Left kidney (tissue), 2 donors: ENCODE results near the gene TMEM267. TPM values are rescaled to one million over a fixed set of nuclear protein-coding genes. Genes with fewer than 3 reads are reported as not detected.
A peak's percentile ranks its signal among the peaks of the same experiment; 100 is the strongest.
"Not testable (repeated sequence)": the region's sequence is repeated elsewhere in the genome, so short reads cannot be mapped to it uniquely, and the experiment has no call there.

Experiments
- DNase-seq: peaks from one replicate; pipeline ENCODE4 v3.0.0-alpha.2; 2013
- polyA plus RNA-seq: library from polyadenylated mRNA; unstranded; fragments of 120-200 nt; gene quantifications from one replicate; pipeline ENCODE4 v1.2.1, GENCODE V29; 2013; ENCODE audit not compliant: insufficient read length

TMEM267 gene
- polyA plus RNA-seq, 1 donor = 24.3 TPM

DNA sequence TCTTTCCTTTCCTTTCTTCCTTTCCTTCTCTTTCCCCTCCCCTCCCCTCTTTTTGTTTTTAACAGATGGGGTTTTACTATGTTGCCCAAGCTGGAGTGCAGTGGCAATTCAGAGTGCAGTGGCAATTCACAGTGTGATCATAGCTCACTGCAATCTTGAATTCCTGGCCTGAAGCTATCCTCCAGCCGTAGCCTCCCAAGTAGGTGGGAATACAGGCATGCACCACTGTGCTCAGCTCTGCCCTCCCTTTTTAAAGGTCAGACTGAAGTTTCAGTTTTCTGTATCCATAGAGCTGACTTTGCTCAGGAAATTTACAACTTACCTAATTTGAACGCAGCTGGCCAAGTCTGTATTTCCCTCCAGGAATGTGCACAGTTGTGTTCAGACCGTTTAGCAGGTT, 72.2 kb downstream of the TMEM267 start:
- DNase-seq = no peak

DNA sequence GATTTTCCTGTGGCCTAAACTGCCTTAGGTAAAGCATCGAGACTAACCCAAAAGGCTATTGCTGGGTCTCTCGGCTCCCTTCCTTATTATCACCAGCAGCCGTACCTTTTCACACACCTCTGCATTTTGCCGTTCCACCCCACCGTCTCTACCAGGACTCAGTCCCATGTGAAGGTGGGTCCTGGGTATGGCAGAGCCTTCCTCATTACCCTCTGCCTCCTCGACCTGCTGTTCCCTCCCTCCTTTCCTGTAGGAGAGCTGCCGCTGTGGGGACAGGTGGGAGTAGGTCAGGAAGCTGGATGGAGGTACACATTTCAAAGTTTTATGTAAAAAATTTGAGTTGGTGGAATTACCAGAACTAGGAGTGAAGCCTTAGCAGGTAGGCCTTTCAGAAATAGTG, 73.3 kb downstream of the TMEM267 start:
- DNase-seq = no peak

DNA sequence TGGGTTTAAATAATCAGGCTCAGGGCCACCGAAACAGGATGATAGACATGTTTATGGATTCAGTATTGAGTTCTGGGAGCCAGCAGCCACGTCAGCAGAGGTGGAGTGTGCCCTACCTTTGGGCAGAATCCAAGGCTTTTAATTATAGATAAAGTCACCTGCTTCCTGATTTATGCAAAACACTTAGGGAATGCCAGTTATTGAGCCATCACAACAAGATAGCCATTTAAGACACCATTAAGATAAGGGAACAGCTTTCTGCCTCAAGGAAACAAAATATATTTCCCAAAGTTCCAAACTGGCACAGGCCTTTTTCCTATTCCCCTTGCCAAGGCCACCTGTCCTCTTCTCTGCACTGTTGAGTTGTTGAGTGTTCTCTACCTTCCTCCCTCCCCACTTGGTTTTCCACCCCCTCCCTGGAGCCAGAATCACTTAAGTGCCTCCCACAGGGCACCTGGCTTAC, 73.8 kb downstream of the TMEM267 start:
- DNase-seq = no peak

DNA sequence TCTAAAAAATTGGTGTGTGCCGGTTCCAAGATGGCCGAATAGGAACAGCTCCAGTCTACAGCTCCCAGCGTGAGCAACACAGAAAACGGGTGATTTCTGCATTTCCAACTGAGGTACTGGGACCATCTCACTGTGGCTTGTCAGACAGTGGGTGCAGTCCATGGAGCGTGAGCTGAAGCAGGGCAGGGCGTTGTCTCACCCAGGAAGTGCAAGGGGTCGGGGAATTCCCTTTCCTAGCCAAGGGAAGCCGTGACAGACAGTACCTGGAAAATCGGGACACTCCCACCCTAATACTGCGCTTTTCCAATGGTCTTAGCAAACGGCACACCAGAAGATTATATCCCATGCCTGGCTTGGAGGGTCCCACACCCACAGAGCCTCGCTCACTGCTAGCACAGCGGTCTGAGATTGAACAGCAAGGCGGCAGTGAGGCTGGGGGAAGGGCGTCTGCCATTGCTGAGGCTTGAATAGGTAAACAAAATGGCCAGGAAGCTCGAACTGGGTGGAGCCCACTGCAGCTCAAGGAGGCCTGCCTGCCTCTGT, 81.1 kb downstream of the TMEM267 start:
- not testable (repeated sequence) for DNase-seq

DNA sequence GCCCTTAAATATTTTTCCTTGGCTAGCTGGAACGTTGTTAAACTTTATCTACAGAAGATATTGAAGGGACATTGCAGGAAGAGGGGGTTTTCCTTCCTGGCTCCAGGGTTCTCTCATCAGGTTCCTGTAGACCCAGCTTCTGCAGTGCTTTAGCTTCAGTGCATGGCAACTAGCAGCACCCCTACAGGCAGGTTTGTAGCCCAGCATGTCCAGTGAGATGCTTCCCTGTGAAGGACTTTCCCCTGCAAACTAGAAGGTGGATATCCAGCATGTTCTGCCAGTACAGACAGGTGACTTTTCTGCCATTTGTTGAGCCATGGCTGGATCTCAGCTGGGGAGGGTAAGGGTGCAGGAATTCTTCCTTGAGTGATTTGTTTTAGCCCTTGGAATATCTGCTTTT, 81.8 kb downstream of the TMEM267 start:
- no peak for DNase-seq

DNA sequence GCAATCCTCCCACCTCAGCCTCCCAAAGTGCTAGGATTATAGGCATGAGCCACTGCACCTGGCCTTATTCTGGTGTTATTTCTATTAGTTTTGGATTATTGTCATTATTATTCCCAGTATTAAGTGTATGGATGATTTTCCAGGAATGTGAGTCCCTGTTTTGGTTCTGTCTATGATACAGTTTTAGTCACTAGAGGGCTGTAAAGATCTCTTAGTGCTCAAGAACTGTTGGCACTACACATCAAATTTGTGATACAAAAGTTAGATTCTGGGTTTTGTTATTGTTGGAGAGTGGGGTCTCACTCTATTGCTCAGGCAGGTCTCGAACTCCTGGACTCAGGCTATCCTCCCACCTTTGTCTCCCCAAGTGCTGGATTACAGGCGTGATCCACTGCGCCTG, 83.6 kb downstream of the TMEM267 start:
- DNase-seq = no peak

DNA sequence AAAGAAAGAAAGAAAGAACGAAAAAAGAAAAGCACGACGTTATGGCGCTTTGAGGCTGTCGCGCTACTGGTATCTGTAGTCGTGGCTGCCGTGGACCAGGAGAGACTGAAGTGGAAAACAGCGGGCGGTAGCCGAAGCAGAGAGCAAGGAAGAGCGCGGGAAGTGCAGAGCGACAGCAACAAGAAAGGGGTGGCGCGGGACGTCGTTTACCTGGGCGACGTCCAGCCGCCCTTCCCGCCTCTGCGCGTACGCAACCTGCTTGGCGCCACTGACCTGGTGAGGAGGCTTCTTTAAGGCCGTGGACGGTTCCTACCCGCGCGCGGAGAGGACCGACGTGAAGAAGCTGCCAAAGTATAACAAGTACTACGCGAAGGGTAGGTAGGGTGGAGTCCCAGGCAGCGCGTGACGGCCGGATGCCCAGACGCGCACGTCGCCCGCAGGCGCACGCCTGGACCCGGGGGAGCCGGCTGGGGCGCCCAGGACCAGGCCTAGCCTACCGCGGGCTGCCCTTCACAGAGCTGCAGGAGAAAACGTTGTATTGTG, 86.8 kb downstream of the TMEM267 start:
- DNase-seq = peak; percentile 29

Other genes with a start within 250 kb of the TMEM267 start
- gene HMGCS1, start 170.5 kb downstream of the TMEM267 start, polyA plus RNA-seq = 129 TPM
- 4.2 TPM for gene CCL28, start 71.5 kb downstream of the TMEM267 start, polyA plus RNA-seq
- 8.4 TPM for gene C5orf34, start 31.3 kb upstream of the TMEM267 start, polyA plus RNA-seq
- 157 TPM for gene PAIP1, start 73.2 kb upstream of the TMEM267 start, polyA plus RNA-seq
- gene NNT, start 119.3 kb upstream of the TMEM267 start, polyA plus RNA-seq = 119 TPM